DMS 273 treated with DMSO at 0.1 percent for 48 hours (cell line): ENCODE results near the gene GTSE1.

Experiments used
- DNase-seq: peaks from one replicate; lab custom pipeline; 2025; lab: John Stamatoyannopoulos, UW

The GTSE1 gene

DNA sequence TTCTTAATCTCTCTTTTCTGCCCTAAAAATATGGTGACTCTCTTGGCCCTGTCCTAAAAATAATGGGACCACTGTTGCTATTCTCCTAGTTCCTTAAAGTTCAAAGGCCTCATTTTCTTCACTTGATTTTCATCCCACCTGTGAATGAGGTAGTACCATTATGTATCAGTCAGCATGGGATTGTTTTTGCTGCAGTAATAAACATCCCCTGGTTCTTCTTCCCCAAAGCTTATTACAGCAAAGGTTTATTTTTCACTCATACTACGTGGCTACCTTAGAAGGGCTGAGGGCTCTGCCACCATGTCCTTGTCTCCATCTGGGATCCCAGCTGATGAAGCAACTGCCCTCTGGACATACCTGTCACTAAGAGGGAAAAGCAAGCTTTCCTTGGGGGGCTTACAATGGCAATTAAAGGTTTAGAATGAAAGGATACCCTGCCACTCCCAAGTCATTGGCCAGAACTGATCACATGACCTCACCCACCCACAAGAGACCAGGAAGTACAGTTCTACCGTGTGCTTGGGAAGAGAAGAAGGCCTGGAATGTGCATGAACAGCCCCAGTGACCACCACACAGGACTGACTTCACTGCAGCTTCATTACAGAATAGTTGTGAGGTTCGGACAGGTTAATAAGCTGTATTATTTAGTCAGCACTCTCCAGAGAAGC lies 21.1 kb upstream of the GTSE1 start:
- DNase-seq = no peak

DNA sequence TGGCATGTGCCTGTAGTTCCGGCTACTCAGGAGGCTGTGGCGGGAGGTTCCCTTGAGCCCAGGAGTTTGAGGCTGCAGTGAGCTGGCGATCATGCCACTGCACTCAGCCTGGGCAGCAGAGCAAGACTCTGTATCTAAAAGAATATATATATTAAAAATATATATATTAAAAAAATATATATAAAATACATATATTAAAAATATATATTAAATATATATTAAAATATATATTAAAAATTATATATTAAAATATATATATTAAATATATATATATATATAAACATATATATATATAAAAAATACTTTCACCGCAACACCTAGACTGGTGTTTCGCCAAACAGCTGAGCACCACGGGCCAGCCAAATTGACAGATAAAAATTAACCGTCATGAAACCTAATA lies 20.1 kb upstream of the GTSE1 start:
- DNase-seq = no peak

DNA sequence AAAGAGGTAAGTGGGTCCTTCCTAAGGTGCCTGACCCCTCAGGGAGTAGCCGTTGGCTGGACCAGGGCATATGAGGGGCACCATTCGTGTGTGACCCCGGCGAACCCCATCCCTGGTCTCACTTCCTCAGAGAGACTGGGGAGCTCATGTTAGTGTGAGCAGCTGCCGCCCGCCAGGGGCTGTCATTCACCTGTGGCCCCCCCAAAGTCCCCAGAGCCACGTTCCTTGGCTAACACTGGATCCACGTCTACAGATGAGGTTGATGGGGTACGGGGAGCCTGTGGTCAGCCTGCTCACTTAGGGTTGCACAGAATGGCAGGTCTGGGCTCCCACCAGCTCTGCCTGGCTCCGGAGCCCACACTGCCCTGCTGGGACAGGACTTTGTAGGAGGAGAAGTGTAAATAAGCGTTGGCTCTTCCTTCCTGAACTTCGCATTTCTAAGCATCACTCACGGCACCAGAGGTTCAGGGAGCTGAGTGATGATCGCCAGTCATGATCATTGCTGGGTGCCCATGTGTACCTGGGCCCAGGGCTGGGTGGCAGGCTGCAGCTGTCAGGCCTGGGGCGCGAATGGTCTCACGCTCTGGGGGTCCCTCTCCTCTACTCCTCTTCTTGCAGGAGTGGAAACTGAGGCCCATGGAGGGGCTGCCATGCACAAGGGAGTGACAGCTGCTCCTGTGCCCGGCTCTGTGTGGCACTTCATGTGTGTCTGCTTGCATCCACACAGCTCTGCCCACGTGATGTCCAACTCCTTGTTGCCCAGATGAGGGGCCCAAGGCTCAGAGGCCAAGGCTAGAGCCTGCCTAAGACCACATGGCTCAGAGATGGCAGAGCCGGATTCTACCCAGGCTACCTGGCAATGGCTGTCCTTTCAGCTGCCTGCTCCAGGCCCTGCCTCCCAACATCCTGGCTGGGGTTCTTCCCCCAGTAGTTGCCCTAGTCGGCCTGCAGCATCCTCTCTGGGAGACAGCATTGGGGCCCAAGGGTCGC lies 17.7 kb upstream of the GTSE1 start:
- DNase-seq = no peak

DNA sequence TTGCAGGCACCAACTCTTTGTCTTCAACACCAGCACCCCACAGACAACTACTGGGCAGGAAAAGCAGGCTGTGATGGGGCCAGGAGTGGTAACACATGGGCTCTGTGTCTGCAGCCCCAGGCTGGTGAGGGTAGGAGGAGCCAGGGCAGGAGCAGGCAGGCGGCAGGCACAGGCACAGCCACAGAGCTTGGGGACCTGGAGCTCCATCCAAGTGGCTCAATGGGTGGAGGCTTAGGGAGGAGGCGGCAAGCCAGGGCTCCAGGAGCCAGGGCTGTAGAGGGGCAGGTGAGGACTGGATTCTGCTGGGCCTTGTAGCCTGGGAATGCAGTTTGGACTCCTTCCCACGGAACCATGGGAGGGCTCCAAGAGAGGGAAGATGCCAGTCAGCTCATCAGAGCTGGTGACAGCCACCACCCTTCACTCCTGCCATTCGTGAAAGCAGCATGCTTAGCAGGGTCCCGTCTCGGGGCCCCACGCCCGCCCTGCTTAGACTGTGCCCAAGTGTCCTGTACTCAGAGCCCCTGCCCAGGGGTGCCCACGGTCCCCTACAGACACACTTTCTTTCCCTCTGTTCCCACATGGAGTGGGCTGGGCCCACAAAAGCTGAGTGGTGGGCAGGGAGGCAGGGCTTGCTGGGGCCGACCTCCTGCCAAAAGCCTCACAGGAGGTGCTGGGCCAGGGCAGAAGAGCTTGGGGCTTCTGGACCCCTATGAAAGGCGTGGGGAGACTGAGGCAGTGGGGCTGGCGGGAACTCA lies 16.4 kb upstream of the GTSE1 start:
- DNase-seq = no peak

DNA sequence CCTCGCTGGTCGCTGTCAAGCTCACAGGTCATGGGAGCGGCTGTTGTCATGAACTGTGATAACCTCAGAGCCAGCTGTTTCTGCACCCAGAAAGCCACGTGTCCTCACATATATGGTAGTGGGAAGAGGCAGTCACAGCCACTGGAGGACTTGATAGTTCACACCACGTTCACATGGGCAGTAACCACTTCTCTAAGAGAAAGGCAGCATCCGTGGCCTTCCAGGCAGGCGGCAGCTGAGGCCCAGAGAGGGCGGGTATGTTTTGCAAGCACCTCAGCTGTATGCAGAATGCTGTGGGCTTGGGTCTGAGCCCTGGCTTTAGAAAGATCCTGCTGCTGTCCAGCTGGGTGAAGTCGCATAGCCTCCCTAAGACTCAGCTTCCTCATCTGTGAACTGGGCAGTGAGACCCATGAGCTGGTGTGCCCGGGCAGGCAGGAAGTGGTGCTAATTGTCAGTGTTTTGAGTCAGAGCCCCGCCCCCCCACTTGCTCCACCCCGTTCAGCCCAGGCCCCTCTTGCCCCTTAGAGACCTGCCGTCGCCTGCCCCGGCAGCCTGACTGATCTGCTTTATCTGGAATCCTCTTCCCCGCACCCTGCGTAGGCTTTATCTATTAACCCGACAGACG lies 15.6 kb upstream of the GTSE1 start:
- no peak for DNase-seq

DNA sequence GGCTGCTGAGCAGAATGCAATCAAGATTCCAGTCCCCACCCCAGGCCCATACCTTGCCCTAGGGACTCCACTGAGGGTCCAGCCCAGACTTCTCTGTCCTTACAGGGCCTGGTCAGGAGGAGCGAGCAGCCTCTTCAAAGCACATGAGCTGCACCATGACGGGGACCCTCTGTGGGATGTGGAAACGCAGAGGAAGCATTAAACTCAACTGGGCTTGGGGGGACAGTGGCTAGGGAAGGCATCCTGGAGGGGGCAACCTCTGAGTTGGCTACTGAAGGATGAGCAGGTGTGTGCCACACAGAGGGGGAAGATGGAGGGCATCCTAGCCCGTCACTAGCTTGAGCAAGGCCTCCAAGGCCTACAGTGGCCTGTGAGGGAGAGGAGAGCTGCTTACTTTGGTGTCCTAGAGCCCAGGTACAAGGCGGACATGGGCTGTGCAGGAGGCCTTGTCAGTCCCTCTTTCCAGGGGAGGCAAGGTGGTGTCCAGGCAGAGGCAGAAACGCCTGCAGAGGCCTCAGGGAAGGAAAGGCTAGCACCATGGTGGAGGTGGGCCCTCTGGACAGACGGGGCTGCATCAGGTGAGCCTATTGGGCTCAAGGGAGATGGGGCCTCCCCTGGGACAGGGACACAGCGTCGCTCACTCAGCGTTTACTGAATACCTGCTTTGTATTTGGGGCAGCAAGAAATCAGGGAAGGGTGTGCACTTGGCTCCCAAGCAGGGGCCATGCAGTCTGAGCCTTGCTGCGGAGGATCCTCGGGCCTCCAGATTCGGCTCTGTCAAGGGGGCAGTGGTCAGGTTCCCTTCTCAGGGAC lies 14.6 kb upstream of the GTSE1 start:
- no peak for DNase-seq

DNA sequence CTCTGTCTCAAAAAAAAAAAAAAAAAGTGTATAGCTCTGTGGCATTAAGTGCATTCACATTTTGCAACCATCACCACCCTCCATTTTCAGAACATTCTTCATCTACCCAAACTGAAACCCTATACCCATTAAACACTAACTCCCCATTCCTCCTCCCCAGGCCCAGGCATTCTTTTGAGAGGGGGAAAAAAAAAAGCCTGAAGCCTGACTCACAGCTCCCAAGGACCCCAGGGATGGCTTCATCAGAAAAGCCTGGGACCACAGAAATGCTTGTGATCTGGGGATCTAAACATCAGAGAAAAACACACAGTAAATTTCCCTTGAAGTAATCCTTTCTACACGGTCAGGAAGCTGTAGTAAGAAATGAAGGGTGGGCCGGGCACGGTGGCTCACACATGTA lies 10.7 kb upstream of the GTSE1 start:
- DNase-seq = no peak

DNA sequence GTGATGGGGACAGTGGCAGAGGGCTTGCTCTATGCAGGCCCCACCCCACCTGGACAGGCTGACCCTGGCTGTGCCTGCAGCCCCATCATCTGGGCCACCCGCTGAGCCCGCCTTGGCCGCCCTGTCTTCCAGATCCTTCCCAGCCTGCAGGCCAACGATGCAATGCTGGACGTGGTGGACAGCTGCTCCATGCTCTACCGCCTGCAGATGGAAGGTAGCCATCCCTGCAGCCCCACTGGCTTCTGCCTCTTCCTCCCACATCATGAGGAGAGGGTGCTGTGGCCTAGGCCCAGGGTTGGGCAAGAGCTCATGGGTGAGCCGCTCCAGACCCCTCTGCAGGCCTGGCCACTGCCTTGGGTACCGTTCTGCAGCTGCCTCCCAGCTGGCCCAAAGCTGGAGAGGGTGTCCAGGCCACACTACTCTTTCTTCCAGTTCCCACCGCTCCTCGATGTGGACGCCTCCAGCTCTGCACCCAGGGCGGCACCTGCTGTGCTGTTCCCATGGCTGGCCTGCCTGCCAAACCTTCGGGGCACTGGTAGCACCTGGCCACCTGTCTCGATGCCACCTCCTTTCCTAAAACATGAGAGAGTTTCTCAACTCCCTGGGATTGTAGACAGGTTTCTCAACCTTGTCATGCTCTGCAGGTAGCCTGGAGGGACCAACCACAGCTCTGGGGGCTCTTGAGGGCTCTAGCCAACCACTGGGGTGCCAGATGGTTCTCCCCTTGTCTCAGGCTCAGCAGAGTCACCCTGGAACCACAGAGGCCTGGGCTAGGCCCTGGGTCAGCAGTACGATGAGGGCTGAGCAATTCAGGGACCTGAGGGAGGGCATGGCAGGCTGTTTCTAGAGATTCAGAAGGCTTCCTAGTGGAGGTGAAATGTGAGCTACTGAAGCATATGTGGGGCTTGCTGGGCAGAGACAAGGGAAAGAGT lies 9.5 kb upstream of the GTSE1 start:
- no peak for DNase-seq

DNA sequence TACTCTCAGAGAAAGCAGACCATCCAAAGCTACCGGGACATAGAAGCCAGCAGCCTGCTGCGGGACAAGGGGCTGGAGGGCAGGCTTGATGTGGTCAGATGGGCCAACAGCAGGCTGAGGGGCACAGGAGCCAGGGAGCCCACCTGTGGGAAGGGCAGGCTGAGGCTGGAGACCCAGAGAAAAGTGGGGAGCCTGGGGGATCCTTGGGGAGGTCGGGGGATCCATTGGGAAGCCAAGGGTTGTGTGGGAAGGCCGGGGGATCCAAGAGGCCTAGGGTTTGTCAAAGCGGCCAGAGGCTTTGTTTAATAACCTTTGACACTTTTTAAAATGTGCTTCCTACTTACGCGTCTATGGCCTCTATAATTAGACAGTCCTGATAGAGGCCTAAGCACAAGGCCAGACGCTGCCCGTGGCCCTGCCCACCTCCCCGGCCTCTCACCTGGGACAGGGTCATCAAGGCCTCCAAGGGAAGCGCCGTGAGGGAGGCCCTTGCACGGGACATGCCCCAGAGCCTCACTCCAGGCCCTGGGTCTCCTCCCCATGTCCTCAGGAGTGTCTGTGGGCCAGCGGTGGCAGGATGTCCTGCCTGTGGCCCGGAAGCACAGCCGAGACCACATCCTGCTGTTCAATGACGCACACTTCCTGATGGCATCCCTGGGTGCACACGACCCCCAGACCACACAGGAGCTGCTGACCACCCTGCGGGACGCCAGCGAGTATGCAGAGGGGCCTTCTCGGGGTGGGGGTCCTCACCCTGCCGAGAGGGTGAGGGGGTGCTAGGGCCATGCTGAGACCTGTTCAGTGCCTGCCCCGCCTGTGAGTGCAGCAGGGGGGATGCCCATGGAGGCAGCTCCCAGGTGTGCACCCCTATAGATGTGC lies 8.6 kb upstream of the GTSE1 start:
- no peak for DNase-seq

DNA sequence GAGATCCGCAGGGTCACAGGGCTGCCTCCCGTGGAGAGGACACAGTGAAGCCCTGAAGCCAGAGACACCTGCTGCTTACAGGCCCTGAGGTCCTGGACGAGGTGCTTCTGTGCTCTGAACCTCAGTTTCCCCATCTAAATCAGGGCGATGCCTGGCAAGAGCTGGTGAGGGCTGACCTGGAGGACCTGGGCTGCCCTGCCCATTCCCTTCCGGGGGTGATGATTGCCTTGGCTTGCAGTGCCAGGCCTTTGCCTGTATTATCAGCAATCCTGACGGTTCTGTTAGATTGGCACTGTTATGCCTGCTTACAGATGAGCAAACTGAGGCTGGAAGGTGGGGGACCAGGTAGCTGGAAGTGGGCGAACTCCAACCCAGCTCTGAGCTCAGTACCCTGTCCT lies 7.8 kb upstream of the GTSE1 start:
- no peak for DNase-seq

DNA sequence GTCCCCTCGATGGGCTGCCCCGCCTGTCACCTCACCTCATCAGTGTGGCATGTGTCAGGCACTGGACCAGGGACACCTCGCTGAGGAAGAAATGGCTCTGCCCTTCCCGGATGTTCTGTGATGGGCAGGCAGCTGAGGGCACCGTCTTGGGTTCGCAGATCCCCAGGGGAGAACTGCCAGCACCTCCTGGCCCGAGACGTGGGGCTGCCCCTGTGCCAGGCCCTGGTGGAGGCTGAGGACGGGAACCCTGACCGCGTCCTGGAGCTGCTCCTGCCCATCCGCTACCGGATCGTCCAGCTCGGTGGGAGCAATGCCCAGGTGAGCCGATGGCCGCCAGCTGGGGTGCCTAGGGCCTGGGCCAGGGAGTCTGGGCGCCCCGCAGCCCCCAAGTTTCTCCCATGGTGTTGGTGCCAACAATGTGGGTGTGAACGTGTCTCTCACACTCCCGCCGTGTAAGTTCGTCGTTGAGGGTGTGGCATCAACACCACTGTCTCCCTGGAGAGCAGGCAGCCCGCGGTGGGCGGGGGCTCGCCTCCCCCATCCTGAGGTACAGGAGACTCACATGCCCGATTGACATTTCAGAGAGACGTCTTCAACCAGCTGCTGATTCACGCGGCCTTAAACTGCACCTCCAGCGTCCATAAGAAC lies 7.3 kb upstream of the GTSE1 start:
- DNase-seq = no peak

DNA sequence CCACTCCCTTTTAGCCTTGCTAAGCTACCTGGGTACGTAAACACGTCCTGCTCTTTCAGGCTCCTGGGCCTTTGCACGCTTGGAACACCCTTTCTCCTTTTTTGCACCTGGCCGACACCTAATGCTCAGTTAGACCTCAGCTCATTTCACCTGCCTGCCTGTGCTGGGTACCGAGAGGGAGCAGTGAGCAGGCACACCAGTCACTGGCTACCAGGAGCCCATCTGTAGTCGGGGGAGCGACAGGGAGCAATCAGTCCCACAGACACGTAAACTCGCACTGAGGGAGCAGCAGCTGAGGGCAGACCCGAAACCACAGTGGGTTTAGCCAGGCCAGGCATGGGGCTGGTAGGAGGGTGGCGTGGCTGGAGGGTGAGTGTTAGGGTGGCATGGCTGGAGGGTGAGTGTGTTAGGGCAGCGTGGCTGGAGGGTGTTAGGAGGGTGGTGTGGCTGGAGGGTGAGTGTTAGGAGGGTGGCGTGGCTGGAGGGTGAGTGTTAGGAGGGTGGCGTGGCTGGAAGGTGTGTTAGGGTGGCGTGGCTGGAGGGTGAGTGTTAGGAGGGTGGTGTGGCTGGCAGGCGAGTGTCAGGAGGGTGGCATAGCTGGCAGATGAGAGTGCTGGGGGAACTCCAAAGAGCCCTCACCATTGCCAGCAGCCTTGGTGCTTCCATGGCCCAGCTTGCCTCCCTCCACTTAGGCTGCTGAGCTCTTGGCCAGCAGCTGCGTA lies 6.4 kb upstream of the GTSE1 start:
- no peak for DNase-seq

DNA sequence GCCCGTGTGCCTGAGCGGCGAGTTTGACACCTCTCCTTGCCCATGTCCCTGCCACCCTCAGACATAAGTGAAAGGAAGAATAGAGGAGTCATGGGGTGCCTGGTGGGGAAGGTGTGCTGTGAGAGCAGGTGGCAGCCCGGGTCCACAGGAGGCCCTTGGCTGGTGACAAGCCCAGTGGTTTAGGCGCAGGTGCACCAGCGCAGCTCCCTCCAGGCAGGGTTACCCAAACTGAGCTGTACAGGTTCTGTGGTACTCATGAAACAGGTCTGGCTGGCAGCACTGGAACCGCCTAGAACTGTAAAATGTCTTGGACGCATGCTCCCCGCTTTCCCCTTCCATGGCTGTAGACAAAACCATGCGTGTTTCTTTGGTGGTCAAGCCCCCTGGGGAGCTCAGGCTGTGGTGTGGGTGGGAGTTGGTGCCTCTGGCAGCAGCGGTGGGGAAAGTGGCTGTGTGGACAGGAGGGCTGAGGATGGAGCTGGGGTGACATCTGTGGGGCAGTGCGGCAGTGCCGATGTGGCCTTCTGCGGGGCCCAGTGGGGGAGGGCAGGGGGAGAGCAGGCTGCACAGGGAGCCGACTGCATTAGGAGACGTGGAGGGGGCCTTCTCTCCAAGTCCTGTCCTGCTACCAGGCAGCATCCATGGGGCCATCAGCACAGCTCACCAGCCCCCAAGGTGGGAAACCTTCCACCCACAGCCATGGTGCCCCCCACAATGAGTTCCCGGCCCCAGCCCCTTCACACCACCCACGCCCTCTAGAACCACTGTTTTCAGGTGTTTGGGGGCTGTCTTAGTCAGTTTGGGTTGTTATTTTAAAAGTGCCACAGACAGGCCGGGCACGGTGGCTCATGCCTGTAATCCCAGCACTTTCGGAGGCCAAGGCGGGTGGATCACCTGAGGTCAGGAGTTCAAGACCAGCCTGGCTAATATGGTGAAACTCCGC lies 5.6 kb upstream of the GTSE1 start:
- no peak for DNase-seq

DNA sequence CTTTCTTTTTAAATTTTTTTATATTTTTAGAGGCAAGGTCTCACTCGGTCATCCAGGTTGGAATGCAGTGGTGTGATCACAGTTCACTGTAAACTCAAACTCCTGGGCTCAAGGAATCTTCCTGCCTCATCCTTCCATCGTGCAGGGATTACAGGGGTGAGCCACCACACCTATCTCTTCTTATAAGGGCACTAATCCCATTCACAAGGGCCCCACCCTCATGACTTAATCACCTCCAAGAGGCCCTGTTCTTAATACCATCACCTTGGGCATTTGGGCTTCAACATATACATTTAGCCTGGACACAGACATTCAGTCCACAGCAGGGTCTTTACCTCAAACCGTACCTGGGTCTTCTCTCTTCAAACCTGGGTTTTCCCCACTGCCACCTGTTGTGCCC lies 4.5 kb upstream of the GTSE1 start:
- no peak for DNase-seq

DNA sequence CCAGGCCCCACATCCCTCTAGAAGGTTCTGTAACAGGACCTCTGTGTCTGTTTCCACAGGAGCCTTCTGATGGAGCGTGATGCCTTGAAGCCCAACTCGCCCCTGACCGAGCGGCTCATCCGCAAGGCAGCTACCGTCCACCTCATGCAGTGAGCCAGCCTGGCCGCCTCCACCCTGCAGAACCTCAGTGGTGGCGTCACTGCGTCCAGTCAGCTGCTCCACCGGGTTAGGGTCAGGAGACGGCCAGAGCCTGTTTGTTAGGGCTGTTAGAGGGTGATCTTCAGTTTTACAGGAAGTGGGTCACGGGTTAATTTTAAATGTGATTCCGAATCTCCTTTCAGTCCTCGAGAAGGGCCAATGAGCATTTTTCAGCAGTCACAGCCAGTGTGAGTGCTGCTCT lies 3.9 kb upstream of the GTSE1 start:
- no peak for DNase-seq

DNA sequence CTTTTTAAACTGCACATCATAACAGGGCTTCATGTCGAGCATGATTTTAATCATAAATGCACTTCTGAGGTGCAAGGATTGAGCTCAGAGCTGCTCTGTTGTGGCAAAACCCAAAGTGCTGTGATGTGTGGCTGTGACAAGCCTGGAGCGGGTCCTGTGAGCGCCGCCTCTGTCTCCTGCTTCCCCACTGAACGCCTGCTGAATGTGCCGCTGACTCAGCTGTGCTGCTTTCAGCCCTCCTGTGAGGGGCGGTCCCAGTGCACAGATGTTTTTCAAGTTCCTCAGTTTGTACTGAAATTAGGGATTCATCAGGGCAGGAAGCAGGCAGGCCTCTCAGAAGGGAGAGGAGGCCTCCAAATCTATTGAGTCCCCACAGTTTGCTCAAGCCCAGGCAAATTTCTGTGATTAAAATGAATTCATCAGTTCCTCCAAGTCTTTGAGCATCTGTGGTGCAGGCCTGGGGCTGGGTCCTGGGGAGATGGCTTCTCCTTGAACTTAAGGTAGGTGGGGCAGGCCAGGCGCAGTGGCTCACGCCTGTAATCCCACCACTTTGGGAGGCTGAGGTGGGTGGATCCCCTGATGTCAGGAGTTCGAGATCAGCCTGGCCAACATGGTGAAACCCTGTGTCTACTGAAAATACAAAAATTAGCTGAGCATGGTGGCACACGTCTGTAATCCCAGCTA lies 3.0 kb upstream of the GTSE1 start:
- no peak for DNase-seq
